HG03095 (cell line): Measurements from ENCODE around the gene AP4B1.
"Not testable (repeated sequence)": the region's sequence is repeated elsewhere in the genome, so short reads cannot be mapped to it uniquely, and the experiment has no call there.

Experiments
- ATAC-seq: cut with Tn5 transposase; IDR thresholded peaks from one replicate; pipeline ENCODE4 v1.9.1; 2021; ENCODE audit warnings: moderate library complexity; ENCODE audit not compliant: unreplicated experiment

AP4B1 gene

GRCh38 chr1:113858982-113859381 lies 45.6 kb downstream of the AP4B1 start:
- no peak for ATAC-seq

GRCh38 chr1:113858418-113858817 lies 46.2 kb downstream of the AP4B1 start:
- no peak for ATAC-seq

- no peak for ATAC-seq
These were observed 46.8 kb downstream of the AP4B1 start for GRCh38 chr1:113857776-113858175.

GRCh38 chr1:113856401-113856790 lies 48.2 kb downstream of the AP4B1 start:
- no peak for ATAC-seq

GRCh38 chr1:113855630-113856400 lies 48.8 kb downstream of the AP4B1 start:
- ATAC-seq, result no peak

- ATAC-seq, result no peak
These were observed 50.4 kb downstream of the AP4B1 start for GRCh38 chr1:113854234-113854633.

- not testable (repeated sequence) for ATAC-seq
These were observed 51.9 kb downstream of the AP4B1 start for GRCh38 chr1:113852694-113853093.

- ATAC-seq, result no peak
These were observed 54.3 kb downstream of the AP4B1 start for GRCh38 chr1:113850127-113850796.

GRCh38 chr1:113849072-113849471 lies 55.5 kb downstream of the AP4B1 start:
- ATAC-seq, result no peak

- ATAC-seq, result no peak
These were observed 58.1 kb downstream of the AP4B1 start for GRCh38 chr1:113846391-113847035.
